GM12878 (cell line): ENCODE results near the gene NAA60. TPM values are rescaled to one million over a fixed set of nuclear protein-coding genes. Genes with fewer than 3 reads are reported as not detected.

Experiments used
- FOXM1 ChIP-seq: IDR thresholded peaks from 2 replicates; pipeline ENCODE4 v1.6.1; 2012; ENCODE audit warnings: low read depth, mild to moderate bottlenecking, inconsistent platforms, low read length, moderate library complexity
- MTA3 ChIP-seq: IDR thresholded peaks from 2 replicates; pipeline ENCODE4 v1.6.1; 2012; ENCODE audit warnings: low read length, inconsistent platforms, borderline replicate concordance
- RAD51 ChIP-seq: fragments of 450-650 bp; IDR thresholded peaks from 2 replicates; pipeline ENCODE4 v1.6.1; 2016; ENCODE audit warnings: moderate library complexity, mild to moderate bottlenecking, inconsistent platforms
- RUNX3 ChIP-seq: IDR thresholded peaks from 2 replicates; pipeline ENCODE4 v1.6.1; 2012; ENCODE audit warnings: low read length, inconsistent platforms
- SIN3A ChIP-seq: IDR thresholded peaks from 2 replicates; pipeline ENCODE4 v1.6.1; 2012; ENCODE audit warnings: low read depth, low read length, improper control_type of control experiment
- TCF7 ChIP-seq: IDR thresholded peaks from 2 replicates; pipeline ENCODE4 v1.6.1; 2014; ENCODE audit warnings: antibody characterized with exemption, borderline replicate concordance
- polyA plus RNA-seq, 11 experiments: library from polyadenylated mRNA; depleted of rRNA in 4 of 11; unstranded in 6 of 11; stranded (reverse) in 5 of 11; fragments of >200 nt; fragmentation: Nextera tagmentation in 4 of 11; fragmentation: Illumina TruSeq in 1 of 11; extraction: Ambion mirVana in 4 of 11; extraction: Trizol in 1 of 11; gene quantifications; 1 replicate in 1 of 11; 2 replicates in 10 of 11; pipeline versions ENCODE4 v1.2.1 to v1.2.3, GENCODE V29; 2011 to 2016; ENCODE audit warnings: inconsistent platforms in 2 of 11, missing spikeins in 2 of 11, low read depth in 1 of 11
- total RNA-seq, 4 experiments: library from RNA; depleted of rRNA in 3 of 4; stranded (reverse); fragments of >200 nt in 3 of 4; fragmentation: Illumina TruSeq in 1 of 4; extraction: Trizol in 1 of 4; gene quantifications; 2 replicates each; pipeline versions ENCODE4 v1.2.1 to v1.2.3, GENCODE V29; 2013 to 2021
- TF ChIP-seq, protein P1 (sequence below): fragments of 450-650 bp; conservative IDR thresholded peaks from 2 replicates; pipeline ENCODE4 v1.6.1; 2017; ENCODE audit warnings: mild to moderate bottlenecking, moderate library complexity
- TF ChIP-seq, protein P2 (sequence below): IDR thresholded peaks from 2 replicates; pipeline ENCODE4 v1.6.1; 2011; ENCODE audit warnings: low read depth, mild to moderate bottlenecking, low read length, moderate library complexity, borderline replicate concordance; ENCODE audit errors: extremely low read depth
- TF ChIP-seq, protein P3 (sequence below): IDR thresholded peaks from 2 replicates; pipeline ENCODE4 v1.6.1; 2012; ENCODE audit warnings: low read depth, low read length, improper control_type of control experiment
- TF ChIP-seq, protein P4 (sequence below): fragments of 450-650 bp; IDR thresholded peaks from 2 replicates; pipeline ENCODE4 v1.6.1; 2017; ENCODE audit warnings: borderline replicate concordance
- TF ChIP-seq, protein P5 (sequence below): fragments of 450-650 bp; IDR thresholded peaks from 2 replicates; pipeline ENCODE4 v1.6.1; 2016; ENCODE audit warnings: mild to moderate bottlenecking
- TF ChIP-seq, protein P6 (sequence below): IDR thresholded peaks from 2 replicates; pipeline ENCODE4 v1.6.1; 2012; ENCODE audit warnings: low read depth, low read length, improper control_type of control experiment

NAA60 gene
- total and polyA plus RNA-seq, 10 of the 15 experiments (the other 5 are each of a cell fraction or from before 2014, with no cell fraction given) = 6.2 to 43.1 (median 34.6) TPM

DNA sequence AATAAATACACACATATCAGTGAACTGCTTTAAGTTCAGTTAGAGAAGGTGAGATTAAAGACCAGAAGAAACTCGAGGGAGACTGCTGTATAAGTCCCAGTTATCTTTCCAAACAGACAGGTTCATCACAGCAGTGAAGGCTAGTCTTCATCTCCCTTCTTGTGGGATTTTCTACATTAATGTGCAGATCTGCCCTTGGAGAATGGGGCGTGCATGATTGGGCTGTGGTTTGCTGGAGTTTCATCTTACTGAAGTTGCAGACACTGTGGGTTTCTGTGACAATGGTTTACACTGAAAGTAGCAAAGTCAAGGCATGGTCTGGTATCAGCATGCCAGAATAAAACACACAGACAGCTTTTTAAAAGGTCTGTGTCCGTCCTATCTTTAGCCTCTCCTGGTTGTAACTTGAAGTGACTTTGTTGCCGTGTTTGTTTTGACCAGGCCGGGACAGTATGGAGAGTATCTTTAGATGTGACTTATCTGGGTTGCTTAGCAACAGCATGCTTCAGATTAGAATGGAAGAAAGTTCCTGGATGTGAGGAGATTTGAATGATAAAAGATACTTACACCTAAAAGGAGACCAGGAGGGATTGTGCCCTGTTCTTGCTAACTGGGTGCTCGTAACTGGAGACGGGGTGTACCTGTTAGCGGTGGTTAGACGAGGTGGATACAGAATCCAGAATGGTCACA is 16.1 kb downstream of the NAA60 start (continued):
- TF ChIP-seq, protein P1, sequence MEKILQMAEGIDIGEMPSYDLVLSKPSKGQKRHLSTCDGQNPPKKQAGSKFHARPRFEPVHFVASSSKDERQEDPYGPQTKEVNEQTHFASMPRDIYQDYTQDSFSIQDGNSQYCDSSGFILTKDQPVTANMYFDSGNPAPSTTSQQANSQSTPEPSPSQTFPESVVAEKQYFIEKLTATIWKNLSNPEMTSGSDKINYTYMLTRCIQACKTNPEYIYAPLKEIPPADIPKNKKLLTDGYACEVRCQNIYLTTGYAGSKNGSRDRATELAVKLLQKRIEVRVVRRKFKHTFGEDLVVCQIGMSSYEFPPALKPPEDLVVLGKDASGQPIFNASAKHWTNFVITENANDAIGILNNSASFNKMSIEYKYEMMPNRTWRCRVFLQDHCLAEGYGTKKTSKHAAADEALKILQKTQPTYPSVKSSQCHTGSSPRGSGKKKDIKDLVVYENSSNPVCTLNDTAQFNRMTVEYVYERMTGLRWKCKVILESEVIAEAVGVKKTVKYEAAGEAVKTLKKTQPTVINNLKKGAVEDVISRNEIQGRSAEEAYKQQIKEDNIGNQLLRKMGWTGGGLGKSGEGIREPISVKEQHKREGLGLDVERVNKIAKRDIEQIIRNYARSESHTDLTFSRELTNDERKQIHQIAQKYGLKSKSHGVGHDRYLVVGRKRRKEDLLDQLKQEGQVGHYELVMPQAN = no peak
- TF ChIP-seq FOXM1 = no peak
- TF ChIP-seq MTA3 = no peak
- TF ChIP-seq, protein P2, sequence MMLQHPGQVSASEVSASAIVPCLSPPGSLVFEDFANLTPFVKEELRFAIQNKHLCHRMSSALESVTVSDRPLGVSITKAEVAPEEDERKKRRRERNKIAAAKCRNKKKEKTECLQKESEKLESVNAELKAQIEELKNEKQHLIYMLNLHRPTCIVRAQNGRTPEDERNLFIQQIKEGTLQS = no peak
- TF ChIP-seq, protein P3, sequence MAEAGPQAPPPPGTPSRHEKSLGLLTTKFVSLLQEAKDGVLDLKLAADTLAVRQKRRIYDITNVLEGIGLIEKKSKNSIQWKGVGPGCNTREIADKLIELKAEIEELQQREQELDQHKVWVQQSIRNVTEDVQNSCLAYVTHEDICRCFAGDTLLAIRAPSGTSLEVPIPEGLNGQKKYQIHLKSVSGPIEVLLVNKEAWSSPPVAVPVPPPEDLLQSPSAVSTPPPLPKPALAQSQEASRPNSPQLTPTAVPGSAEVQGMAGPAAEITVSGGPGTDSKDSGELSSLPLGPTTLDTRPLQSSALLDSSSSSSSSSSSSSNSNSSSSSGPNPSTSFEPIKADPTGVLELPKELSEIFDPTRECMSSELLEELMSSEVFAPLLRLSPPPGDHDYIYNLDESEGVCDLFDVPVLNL = no peak
- TF ChIP-seq, protein P4, sequence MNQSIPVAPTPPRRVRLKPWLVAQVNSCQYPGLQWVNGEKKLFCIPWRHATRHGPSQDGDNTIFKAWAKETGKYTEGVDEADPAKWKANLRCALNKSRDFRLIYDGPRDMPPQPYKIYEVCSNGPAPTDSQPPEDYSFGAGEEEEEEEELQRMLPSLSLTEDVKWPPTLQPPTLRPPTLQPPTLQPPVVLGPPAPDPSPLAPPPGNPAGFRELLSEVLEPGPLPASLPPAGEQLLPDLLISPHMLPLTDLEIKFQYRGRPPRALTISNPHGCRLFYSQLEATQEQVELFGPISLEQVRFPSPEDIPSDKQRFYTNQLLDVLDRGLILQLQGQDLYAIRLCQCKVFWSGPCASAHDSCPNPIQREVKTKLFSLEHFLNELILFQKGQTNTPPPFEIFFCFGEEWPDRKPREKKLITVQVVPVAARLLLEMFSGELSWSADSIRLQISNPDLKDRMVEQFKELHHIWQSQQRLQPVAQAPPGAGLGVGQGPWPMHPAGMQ = no peak
- TF ChIP-seq, protein P5, sequence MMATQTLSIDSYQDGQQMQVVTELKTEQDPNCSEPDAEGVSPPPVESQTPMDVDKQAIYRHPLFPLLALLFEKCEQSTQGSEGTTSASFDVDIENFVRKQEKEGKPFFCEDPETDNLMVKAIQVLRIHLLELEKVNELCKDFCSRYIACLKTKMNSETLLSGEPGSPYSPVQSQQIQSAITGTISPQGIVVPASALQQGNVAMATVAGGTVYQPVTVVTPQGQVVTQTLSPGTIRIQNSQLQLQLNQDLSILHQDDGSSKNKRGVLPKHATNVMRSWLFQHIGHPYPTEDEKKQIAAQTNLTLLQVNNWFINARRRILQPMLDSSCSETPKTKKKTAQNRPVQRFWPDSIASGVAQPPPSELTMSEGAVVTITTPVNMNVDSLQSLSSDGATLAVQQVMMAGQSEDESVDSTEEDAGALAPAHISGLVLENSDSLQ = no peak
- 0 out of 2 replicates have a peak, but pooled peaks have one; percentile 7 for TF ChIP-seq RAD51
- TF ChIP-seq SIN3A = no peak
- no peak for TF ChIP-seq TCF7
- peak; percentile 45 for TF ChIP-seq RUNX3
- TF ChIP-seq, protein P6, sequence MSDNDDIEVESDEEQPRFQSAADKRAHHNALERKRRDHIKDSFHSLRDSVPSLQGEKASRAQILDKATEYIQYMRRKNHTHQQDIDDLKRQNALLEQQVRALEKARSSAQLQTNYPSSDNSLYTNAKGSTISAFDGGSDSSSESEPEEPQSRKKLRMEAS = no peak
